Tracheal epithelial cell (primary cell): ENCODE data around the gene ARPC1B. TPM values are rescaled to one million over a fixed set of nuclear protein-coding genes. Genes with fewer than 3 reads are reported as not detected.

Source experiments
- total RNA-seq: library from RNA; depleted of rRNA; stranded (reverse); fragments of >200 nt; gene quantifications from 2 replicates; pipeline ENCODE4 v1.2.1, GENCODE V29; 2014

The ARPC1B gene
- total RNA-seq = 356 and 357 TPM in 2 replicates

DNA sequence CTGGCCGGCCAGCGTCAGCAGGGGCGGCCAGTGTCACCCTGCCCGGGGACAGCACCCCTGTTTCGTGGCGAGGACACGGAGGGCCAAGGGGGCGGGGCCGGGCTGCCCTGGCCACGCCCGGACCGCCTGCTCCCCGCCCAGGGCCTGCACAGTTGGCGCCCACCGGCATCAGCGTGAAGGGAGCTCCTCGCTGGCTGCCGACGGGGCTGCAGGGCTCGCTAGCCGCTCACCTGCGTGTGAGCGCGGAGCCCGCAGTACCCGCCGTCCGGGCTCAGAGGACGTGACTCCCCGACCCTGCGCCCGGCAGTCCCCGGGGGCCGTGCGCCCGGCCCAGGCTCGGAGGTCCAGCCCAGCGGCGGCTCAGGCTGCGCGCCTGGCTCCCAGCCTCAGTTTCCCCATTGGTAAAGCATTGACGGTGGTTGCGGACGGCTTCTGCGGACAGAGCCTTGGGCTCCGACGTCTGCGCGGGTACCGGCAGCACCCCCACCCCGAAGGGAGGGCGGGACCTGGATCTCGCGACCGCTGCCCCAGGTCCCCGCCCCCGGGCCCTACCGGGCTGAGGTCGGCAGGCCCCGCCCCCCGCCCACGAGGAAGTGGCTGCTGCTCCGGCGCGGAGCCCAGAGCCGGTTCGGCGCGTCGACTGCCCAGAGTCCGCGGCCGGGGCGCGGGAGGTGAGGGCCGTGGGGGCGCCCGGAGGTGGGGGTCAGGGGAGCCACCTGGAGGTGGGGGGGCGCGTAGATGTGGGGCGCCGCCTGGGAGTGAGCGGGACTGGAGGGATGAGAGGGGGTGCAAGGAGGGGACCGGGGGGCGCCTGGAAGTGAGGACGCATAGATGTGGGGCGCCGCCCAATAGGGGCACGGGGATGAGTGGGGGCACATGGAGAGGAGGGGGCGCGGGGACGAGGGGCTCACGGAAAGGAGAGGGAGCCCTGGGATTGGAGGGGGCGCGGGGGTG lies at the start of gene ARPC1B:
Gene ARPC1B (plus strand): TSS at position 620 of the 954 bp plus-strand sequence. CDS start 10,985 bp downstream, outside the sequence.

GRCh38 chr7:99325592-99326407 lies 48.7 kb upstream of the ARPC1B start, which contains the start of gene ARPC1A:
TSS of gene ARPC1A (plus strand) at chr7:99325898. CDS start at chr7:99333354, 7,456 bp downstream.

DNA sequence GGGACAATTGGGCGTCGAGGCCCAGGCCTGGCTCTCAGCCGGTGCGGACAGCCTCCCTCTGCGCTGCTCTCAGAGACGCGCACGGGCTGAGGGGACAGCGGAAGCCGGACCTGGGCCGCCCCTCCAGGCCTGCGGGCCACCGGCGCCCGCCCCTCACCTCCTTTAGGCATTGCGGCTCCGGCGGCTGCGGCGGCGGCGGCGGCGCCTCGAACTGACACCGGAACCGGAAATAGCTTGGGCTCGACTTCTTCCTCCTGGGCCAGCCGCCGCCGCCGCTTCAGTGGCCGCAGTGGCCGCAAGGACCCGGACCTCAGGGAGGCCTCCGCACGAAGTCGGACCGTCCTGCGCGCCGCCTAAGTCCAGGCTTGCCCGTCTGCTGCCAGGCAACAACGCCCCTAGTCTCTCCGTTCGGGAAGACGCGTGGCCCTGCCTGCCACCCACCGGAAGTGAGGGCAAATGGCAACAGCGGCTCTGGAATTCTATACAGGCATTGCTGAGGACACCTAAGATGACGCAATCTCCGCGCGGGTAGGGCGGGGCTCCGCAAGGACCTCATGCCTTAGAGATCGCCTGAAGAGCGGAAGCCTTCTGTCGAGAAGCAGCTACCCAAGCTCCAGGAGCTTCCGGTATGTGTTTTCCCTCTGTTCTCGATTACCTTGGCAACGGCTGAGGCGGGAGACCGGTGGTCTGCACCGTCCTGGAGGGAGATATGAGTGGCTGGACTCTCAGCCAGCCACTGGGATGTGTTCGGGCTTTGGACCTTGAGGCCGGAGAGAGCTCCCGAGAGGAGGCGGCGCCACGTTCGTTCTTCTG lies 34.1 kb downstream of the ARPC1B start, which contains the start of the genes BUD31 and PDAP1:
Gene BUD31 (plus strand): TSS at position 591 of the 813 bp plus-strand sequence. CDS start 2,124 bp downstream, outside the sequence.
Gene PDAP1 (minus strand): TSS at position 219 of the 813 bp plus-strand sequence. CDS start 49 bp downstream, at position 170.

GRCh38 chr7:99438573-99439480 lies 64.3 kb downstream of the ARPC1B start, which contains the start of the genes CPSF4 and PTCD1:
TSS of gene CPSF4 (plus strand) at chr7:99438943. CDS start at chr7:99439083, 140 bp downstream.
TSS of gene PTCD1 (minus strand) at chr7:99438798. CDS start at chr7:99435242, 3,556 bp downstream.

Other genes starting within 250 kb of the ARPC1B start
- gene SMURF1, start 230.6 kb upstream of the ARPC1B start, total RNA-seq = 47.3 and 55.2 TPM in 2 replicates
- 0.72 and 2.1 TPM in 2 replicates for gene KPNA7, start 166.6 kb upstream of the ARPC1B start, total RNA-seq
- gene MYH16, start 101.9 kb upstream of the ARPC1B start, total RNA-seq = under 0.01 and 1.2 TPM in 2 replicates
- 271 and 291 TPM in 2 replicates for gene ARPC1A, start 48.8 kb upstream of the ARPC1B start, total RNA-seq
- gene PDAP1, start 33.9 kb downstream of the ARPC1B start, total RNA-seq = 32.0 and 49.9 TPM in 2 replicates
- gene BUD31, start 34.2 kb downstream of the ARPC1B start, total RNA-seq = 108 and 127 TPM in 2 replicates
- 8.0 and 13.4 TPM in 2 replicates for gene PTCD1, start 64.1 kb downstream of the ARPC1B start, total RNA-seq
- gene CPSF4, start 64.2 kb downstream of the ARPC1B start, total RNA-seq = 36.1 and 41.8 TPM in 2 replicates
- 391 and 494 TPM in 2 replicates for gene ATP5MF, start 91.4 kb downstream of the ARPC1B start, total RNA-seq
- 2.6 and 2.7 TPM in 2 replicates for gene ZNF789, start 98.2 kb downstream of the ARPC1B start, total RNA-seq
- gene ZNF394, start 125.6 kb downstream of the ARPC1B start, total RNA-seq = 24.1 and 30.1 TPM in 2 replicates
- gene ZKSCAN5, start 129.9 kb downstream of the ARPC1B start, total RNA-seq = 7.0 and 7.9 TPM in 2 replicates
- gene FAM200A, start 177.4 kb downstream of the ARPC1B start, total RNA-seq = 5.8 and 8.7 TPM in 2 replicates
- gene ZNF655, start 183.9 kb downstream of the ARPC1B start, total RNA-seq = 30.6 and 52.9 TPM in 2 replicates
- 0.64 and 2.2 TPM in 2 replicates for gene TMEM225B, start 223.5 kb downstream of the ARPC1B start, total RNA-seq
- gene ZSCAN25, start 242.2 kb downstream of the ARPC1B start, total RNA-seq = 8.2 and 8.3 TPM in 2 replicates